HEK293 (cell line): ENCODE results near the gene LPXN.

Experiments
- CTCF ChIA-PET: fragments of 350-600 bp; formaldehyde crosslinking; extraction: SDS; loops from one replicate; lab custom pipeline; 2021; ENCODE audit warnings: antibody characterized with exemption; lab: Yijun Ruan, JAX
- POLR2A ChIA-PET: fragments of 300-600 bp; formaldehyde crosslinking; extraction: SDS; loops from one replicate; lab custom pipeline; 2020; ENCODE audit warnings: antibody characterized with exemption, inconsistent platforms; lab: Yijun Ruan, JAX
- H3K27ac ChIP-seq: fragments of 200-500 bp; sonication (Bioruptor generic); 2 replicates; pipeline ENCODE4 v1.5.1; 2014; ENCODE audit warnings: low read depth, low read length, control low read depth, inconsistent platforms; ENCODE audit errors: extremely low read depth
- H3K36me3 ChIP-seq, 2 experiments: fragments of 200-500 bp in 1 of 2; sonication (Bioruptor generic) in 1 of 2; 1 replicate in 1 of 2; 2 replicates in 1 of 2; pipeline ENCODE4 v1.5.1; 2014 to 2017; ENCODE audit warnings: inconsistent platforms in 2 of 2, low read length in 2 of 2; ENCODE audit not compliant: control insufficient read depth in 2 of 2, insufficient read depth in 1 of 2
- H3K4me1 ChIP-seq: fragments of 200-500 bp; sonication (Bioruptor generic); 2 replicates; pipeline ENCODE4 v1.5.1; 2014; ENCODE audit warnings: mild to moderate bottlenecking, low read length, inconsistent platforms; ENCODE audit not compliant: control insufficient read depth, insufficient read depth
- H3K4me3 ChIP-seq: 2 replicates; pipeline ENCODE4 v1.5.1; 2011; ENCODE audit warnings: low read depth, mild to moderate bottlenecking, control low read depth, low read length, moderate library complexity
- H3K9me3 ChIP-seq: fragments of 200-500 bp; sonication (Bioruptor generic); 2 replicates; pipeline ENCODE4 v1.5.1; 2014; ENCODE audit warnings: low read depth, low read length, inconsistent platforms; ENCODE audit not compliant: control insufficient read depth, insufficient read depth
- HIC1 ChIP-seq: fragments of 450-650 bp; formaldehyde crosslinking; IDR thresholded peaks from 2 replicates; pipeline ENCODE4 v1.5.1; 2016; ENCODE audit warnings: missing biosample characterization, missing genetic modification characterization
- OVOL3 ChIP-seq: fragments of 450-650 bp; formaldehyde crosslinking; IDR thresholded peaks from 2 replicates; pipeline ENCODE4 v1.5.1; 2016; ENCODE audit warnings: missing biosample characterization, missing genetic modification characterization
- PATZ1 ChIP-seq: fragments of 450-650 bp; formaldehyde crosslinking; IDR thresholded peaks from 2 replicates; pipeline ENCODE4 v1.5.1; 2016; ENCODE audit warnings: missing biosample characterization, missing genetic modification characterization
- PRDM1 ChIP-seq: fragments of 450-650 bp; formaldehyde crosslinking; IDR thresholded peaks from 2 replicates; pipeline ENCODE4; 2016; ENCODE audit warnings: missing biosample characterization, missing genetic modification characterization
- SP3 ChIP-seq: fragments of 450-650 bp; formaldehyde crosslinking; IDR thresholded peaks from 2 replicates; pipeline ENCODE4 v1.5.1; 2016; ENCODE audit warnings: missing biosample characterization, missing genetic modification characterization
- ZBTB10 ChIP-seq: fragments of 450-650 bp; formaldehyde crosslinking; IDR thresholded peaks from 2 replicates; pipeline ENCODE4 v1.5.1; 2016; ENCODE audit warnings: missing biosample characterization, missing genetic modification characterization
- ZBTB11 ChIP-seq: fragments of 450-650 bp; formaldehyde crosslinking; conservative IDR thresholded peaks from 2 replicates; pipeline ENCODE4 v1.5.1; 2016; ENCODE audit warnings: low read depth, missing biosample characterization, missing genetic modification characterization
- ZBTB8A ChIP-seq: fragments of 450-650 bp; formaldehyde crosslinking; IDR thresholded peaks from 2 replicates; pipeline ENCODE4 v1.5.1; 2016; ENCODE audit warnings: missing biosample characterization, missing genetic modification characterization
- ZNF121 ChIP-seq: fragments of 450-650 bp; formaldehyde crosslinking; IDR thresholded peaks from 2 replicates; pipeline ENCODE4 v1.5.1; 2016; ENCODE audit warnings: missing biosample characterization, missing genetic modification characterization
- ZNF148 ChIP-seq: fragments of 450-650 bp; formaldehyde crosslinking; IDR thresholded peaks from 2 replicates; pipeline ENCODE4 v1.5.0; 2017; ENCODE audit warnings: missing biosample characterization, missing genetic modification characterization, borderline replicate concordance
- ZNF221 ChIP-seq: fragments of 450-650 bp; formaldehyde crosslinking; IDR thresholded peaks from 2 replicates; pipeline ENCODE4 v1.5.1; 2017; ENCODE audit warnings: missing biosample characterization, missing genetic modification characterization, borderline replicate concordance
- ZNF426 ChIP-seq: fragments of 450-650 bp; formaldehyde crosslinking; IDR thresholded peaks from 2 replicates; pipeline ENCODE4 v1.5.1; 2017; ENCODE audit warnings: missing biosample characterization, missing genetic modification characterization, mild to moderate bottlenecking, inconsistent platforms, moderate library complexity
- ZNF473 ChIP-seq: fragments of 450-650 bp; formaldehyde crosslinking; IDR thresholded peaks from 2 replicates; pipeline ENCODE4 v1.5.1; 2017; ENCODE audit warnings: missing biosample characterization, missing genetic modification characterization
- ZNF513 ChIP-seq: fragments of 450-650 bp; IDR thresholded peaks from 2 replicates; pipeline ENCODE4 v1.5.1; 2018; ENCODE audit warnings: missing biosample characterization, missing genetic modification characterization
- ZNF585B ChIP-seq: fragments of 450-650 bp; formaldehyde crosslinking; IDR thresholded peaks from 2 replicates; pipeline ENCODE4 v1.5.1; 2016; ENCODE audit warnings: missing biosample characterization, missing genetic modification characterization
- ZNF629 ChIP-seq: fragments of 450-650 bp; formaldehyde crosslinking; IDR thresholded peaks from 2 replicates; pipeline ENCODE4 v1.5.1; 2017; ENCODE audit warnings: missing biosample characterization, missing genetic modification characterization
- ZNF777 ChIP-seq: fragments of 450-650 bp; formaldehyde crosslinking; IDR thresholded peaks from 2 replicates; pipeline ENCODE4 v1.5.1; 2017; ENCODE audit warnings: missing biosample characterization, missing genetic modification characterization, borderline replicate concordance
- ZSCAN23 ChIP-seq: fragments of 450-650 bp; formaldehyde crosslinking; IDR thresholded peaks from 2 replicates; pipeline ENCODE4 v1.5.1; 2016; ENCODE audit warnings: missing biosample characterization, missing genetic modification characterization

The LPXN gene

GRCh38 chr11:58505849-58506248, 69.8 kb downstream of the LPXN start (continued):
- TF ChIP-seq HIC1 (no peak), PATZ1 (tag by site-specific recombination) (no peak), ZNF777 (tag by site-specific recombination) (no peak), ZNF221 (no peak)
- TF ChIP-seq, all 188 proteins: peak for 0

- no peaks in the 10 kb centered on the region for H3K4me1 ChIP-seq
- CTCF ChIA-PET, result interaction anchor here (0.6 to 2.2 kb wide), 4 partner anchors 9 to 22 kb away, joined by 3 to 6 read pairs (median 4); no protein-coding TSS in a partner anchor
These were observed 71.4 kb downstream of the LPXN start for GRCh38 chr11:58504232-58504631.

More at GRCh38 chr11:58504232-58504631, 71.4 kb downstream of the LPXN start:
- no peaks in the 10 kb centered on the region for H3K9me3 ChIP-seq
- no peak for TF ChIP-seq ZNF513 (tag by site-specific recombination)
- TF ChIP-seq ZNF426, result no peak
- TF ChIP-seq ZNF629 (tag by site-specific recombination), result no peak
- TF ChIP-seq OVOL3 (tag by site-specific recombination), result no peak
- no peak for TF ChIP-seq ZBTB11 (tag by site-specific recombination)
- no peak for TF ChIP-seq ZBTB10 (tag by site-specific recombination)
- TF ChIP-seq PRDM1 (tag by site-specific recombination), result no peak
- no peak for TF ChIP-seq ZNF148 (tag by site-specific recombination)
- TF ChIP-seq ZNF121 (tag by site-specific recombination), result no peak
- no peak for TF ChIP-seq ZNF473 (tag by site-specific recombination)
- TF ChIP-seq ZBTB8A (tag by site-specific recombination), result no peak
- TF ChIP-seq ZNF585B (tag by site-specific recombination), result no peak
- TF ChIP-seq ZSCAN23 (tag by site-specific recombination), result no peak
- TF ChIP-seq SP3, result no peak
- H3K4me3 ChIP-seq, result no peak overlapping the region
- no peaks in the 10 kb centered on the region for H3K36me3 ChIP-seq
- no peak overlapping the region for H3K27ac ChIP-seq
- POLR2A ChIA-PET, result no interaction called here
